ENCODE results near the gene HLA-DPA1.

HLA-DPA1 gene

DNA sequence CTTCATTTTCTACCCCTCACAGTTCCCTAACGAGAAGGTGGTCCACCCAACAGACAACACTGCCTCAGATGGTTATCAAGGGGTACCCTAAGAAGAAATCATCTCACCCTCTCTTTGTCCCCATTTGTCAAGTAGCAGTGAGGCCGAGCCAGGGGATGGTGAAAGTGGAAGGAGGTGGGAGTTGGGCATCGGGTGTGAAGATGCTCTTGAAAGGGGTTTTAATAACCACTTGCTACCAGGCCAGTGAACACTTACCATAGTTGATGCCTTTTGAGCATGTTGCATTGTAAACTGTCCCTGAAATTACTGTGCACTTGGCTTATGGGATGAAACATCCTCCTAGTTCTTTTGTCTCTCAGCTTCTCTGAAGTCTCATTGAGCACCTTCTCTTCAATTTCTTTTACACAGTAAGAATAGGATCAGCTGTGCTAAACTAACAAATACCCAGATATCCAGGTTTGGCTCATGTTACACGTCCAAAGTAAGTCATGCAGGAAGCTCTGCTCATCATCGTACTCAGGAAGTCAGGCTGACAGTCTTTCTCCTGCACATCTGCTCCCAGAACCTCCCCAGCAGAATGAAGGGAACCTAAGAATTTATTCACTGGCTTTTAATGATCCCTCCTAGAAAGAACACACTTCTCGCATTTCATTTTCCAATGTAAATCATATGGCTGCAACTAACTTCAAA, 15.6 kb upstream of the HLA-DPA1 start:
- no peak for DNase-seq (ENCODE audit: low read depth, low spot score)

DNA sequence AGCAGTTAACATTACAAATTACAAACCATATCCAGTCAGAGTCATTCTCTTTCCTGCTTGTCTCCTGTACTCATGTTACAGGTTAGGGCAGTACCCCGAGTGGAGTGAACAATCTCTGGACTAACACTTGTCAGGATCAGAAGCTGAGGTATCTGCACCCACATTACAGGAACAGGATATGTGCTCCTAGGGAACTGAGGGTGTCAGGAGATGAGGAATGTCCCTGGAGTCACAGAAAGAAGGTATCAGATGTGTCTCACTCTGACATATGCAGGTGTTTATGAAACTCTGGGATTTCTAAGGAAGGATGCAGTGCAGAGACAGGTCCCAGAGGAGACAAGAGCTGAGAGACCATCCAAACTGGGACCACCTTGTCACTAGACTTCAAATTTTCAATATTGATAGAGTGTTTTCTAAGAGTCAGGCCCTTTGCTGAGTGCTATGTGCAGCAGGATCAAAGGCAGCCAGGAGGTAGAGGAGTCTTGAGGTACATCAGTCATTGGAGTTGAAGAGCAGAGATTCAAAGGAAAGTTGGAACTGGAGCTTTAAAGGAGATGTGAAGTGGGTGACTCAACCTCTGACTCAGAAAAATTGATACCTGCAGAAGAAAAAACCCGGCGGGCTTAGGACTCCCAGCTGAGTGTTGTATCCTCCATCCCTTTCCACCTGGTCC, 14.9 kb upstream of the HLA-DPA1 start:
- DNase-seq (ENCODE audit: low read depth, low spot score) = no peak

DNA sequence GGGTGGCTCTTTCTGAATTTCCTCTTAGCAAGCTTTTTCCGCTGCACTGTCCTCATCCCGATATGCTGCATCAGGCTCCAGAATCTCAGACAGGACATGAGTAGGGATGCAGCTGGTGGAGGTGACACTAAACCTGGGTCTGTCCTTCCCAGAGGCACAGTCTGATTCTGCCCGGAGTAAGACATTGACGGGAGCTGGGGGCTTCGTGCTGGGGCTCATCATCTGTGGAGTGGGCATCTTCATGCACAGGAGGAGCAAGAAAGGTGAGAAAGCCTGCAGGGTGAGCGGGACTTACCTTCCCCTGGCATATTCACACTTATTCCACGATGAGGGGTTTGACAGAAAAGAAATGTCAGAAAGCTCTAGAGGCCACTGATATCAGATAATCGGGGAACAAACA, 12.2 kb upstream of the HLA-DPA1 start:
- DNase-seq (ENCODE audit: low read depth, low spot score) = no peak

DNA sequence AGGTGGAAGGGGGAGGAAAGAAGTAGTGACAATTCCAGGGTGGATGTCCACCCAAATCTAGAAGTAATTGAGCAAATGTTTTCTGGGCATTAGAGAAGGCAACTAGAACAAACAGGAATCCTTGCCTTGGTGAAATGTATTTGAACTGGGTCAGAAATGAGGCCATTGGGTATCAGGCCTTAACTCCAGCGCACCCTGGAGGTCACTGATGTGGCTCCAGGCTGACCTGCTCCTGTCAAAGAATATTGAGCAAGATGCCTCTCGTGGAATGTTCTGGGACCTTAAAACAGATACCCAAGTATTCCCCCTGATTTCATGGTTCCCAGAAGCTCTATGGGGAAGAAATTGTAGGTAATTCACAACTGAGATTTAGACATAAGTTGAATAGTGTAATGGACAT, 9.3 kb upstream of the HLA-DPA1 start:
- DNase-seq (ENCODE audit: low read depth, low spot score) = no peak

DNA sequence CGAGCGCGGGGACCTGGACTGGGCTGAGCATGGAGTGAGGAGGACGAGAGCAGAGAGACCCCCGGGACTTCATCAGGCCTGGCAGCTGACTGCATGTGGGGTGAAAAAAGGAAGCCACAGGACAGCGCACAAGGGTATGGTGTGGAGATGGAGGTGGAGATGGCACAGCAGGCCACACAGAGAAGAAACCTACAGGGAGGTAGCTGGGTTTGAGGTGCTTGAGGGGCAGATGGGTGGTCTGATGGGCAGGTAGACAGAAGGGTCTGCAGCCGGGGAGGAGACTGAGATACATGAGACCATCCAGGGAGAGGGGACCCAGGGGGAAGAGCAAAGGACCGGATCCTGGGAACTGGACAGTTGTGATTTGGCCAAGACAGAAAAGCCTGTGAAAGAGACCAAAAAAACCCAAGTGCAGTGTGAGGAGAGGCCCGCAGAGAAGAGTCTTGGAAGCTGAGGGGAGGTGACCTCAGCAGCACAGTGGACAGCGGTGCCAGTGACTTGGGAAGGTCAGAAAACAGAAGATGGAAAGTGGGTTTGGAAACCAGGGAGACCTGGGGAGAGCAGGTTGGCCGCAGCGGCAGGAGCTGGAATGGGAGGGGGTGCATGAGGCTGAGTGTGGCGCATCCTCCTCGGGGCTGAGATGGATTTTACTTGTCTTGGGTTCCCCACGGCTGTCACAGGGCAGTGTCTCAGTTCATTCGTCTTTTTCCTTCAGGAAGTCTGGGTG, 7.8 kb upstream of the HLA-DPA1 start:
- DNase-seq (ENCODE audit: low read depth, low spot score) = no peak

DNA sequence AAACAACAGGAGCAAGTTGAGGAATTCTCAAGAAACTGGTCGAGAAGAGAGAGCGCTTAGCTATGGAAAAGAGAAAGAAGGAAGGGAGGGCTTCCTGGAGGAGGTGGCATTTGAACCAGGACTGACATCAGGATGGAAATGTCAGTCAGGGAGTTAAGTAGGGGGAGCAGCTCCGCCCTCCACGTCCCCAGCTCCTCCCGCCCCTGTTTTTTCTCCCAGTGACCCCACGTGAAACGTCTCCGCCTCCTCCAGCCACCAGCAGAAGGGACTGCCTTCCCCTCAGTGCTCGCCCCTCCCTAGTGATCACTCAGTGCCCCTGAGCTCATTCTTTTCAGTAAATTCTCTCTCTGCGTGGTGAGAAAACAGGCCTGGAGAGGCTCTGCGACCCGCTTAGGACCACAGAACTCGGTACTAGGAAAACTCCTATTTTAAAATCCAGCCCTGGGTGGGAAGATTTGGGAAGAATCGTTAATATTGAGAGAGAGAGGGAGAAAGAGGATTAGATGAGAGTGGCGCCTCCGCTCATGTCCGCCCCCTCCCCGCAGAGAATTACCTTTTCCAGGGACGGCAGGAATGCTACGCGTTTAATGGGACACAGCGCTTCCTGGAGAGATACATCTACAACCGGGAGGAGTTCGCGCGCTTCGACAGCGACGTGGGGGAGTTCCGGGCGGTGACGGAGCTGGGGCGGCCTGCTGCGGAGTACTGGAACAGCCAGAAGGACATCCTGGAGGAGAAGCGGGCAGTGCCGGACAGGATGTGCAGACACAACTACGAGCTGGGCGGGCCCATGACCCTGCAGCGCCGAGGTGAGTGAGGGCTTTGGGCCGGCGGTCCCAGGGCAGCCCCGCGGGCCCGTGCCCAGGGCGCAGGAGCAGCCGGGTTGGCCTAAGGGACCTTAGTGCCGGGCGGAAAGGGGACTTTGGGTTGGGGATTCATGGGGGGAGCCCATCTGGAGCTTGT, 7.0 kb upstream of the HLA-DPA1 start:
- no peak for DNase-seq (ENCODE audit: low read depth, low spot score)

DNA sequence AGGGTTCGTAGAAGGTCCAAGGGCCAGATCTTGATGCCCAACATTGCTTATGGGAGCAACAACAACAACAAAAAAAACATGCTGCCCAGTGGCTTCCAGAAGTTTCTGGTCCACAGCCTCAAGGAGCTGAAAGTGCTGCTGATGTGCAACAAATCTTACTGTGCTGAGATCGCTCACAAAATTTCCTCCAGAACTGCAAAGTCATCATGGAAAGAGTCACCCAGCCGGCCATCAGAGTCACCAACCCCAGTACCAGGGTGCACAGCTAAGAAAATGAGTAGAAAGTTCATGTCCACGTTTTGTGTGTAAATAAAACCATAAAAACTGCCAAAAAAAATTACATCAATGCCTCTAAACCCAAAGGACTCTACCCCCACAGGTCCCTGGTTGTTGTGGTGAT, 6.1 kb upstream of the HLA-DPA1 start:
- DNase-seq (ENCODE audit: low read depth, low spot score) = no peak

DNA sequence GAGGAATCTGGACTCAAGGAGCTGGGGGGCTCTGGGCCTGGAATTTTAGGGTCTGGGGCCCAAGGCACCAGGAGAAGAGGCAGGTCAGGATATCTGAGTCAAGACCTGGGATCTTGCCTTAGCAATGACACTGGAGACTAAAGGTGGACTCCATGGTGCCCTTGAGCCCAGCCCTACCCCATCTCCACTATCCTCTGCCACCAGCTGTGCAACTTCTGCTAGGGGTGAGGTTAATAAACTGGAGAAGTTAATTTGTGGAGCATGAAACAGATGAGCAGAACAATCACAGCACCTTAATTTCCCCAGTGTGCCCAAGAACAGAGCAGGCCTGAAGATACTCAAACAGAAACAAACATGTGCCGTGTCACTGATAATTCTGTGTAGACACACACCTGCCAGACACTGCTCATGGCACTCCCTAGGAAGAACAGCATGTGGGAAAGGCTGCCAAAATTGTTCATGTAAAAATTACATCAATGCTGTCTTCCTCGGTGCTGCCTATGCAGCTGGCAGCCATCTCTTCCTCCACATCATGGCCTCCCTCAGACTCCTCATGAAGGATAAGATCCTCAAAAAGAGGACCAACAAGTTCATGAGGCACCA, 5.6 kb upstream of the HLA-DPA1 start:
- DNase-seq (ENCODE audit: low read depth, low spot score) = no peak

DNA sequence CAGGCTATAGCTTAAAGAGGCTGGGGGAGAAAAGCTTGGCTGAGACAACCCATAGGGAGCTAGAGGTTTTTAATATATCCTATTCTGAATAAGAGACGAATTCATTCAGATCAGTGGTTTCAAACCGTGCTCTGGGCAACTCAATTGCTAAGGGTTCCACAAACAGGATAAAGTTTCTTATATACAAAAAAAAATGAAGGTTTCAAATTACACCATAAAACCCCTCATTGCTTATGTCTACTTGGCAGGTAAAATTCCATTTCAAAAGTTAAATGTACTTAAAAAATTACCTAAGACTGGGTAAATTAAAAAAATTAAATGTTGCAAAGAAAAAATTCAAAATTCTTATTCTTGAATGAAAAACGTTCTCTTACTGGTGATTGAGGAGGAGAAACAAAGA, 5.0 kb upstream of the HLA-DPA1 start:
- no peak for DNase-seq (ENCODE audit: low read depth, low spot score)

DNA sequence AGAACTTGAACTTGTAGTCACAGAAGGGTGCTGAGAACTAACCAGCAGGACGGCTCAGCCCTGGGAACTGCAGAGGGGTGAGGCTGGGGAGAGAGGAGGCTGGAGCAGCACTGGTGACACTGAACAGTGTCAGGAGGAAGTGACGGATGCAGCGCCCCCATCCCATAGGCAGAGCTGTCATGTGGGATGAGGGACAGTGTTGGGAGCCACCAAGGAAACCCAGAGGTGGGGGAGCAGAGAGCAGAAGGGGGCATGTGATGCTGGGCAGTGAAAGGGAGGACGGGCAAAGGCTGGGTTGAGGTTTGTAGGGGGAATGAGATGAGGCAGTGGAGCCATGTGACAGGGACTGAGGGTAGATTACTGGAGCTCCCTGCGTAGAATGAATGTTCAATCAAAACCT, 4.5 kb upstream of the HLA-DPA1 start:
- DNase-seq (ENCODE audit: low read depth, low spot score) = no peak

DNA sequence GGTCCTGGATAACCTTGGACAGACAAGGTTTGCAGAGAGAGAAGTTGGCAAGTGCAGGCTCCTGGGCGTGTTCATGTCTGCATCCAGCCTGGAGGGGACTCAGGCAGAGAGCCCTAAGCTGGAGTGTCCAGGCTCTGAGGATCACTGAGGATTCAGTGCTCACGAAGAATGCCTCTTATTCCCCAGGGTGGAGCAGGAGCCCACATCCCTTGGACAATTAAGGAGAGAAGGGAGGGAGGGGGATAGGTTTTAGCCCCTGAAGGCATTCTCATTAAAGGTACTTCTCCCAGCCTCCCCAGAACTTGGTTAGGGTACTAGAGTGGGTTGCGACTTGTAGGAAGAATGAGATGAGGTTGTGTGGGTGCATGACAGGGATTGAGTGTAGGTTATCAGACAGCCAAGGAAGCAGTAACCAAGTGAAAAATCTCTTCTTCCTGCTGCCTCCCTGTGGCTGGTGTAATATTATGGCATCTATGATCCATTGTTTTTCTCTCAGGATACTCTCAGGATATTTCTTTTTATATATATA, 3.0 kb upstream of the HLA-DPA1 start:
- no peak for DNase-seq (ENCODE audit: low read depth, low spot score)

DNA sequence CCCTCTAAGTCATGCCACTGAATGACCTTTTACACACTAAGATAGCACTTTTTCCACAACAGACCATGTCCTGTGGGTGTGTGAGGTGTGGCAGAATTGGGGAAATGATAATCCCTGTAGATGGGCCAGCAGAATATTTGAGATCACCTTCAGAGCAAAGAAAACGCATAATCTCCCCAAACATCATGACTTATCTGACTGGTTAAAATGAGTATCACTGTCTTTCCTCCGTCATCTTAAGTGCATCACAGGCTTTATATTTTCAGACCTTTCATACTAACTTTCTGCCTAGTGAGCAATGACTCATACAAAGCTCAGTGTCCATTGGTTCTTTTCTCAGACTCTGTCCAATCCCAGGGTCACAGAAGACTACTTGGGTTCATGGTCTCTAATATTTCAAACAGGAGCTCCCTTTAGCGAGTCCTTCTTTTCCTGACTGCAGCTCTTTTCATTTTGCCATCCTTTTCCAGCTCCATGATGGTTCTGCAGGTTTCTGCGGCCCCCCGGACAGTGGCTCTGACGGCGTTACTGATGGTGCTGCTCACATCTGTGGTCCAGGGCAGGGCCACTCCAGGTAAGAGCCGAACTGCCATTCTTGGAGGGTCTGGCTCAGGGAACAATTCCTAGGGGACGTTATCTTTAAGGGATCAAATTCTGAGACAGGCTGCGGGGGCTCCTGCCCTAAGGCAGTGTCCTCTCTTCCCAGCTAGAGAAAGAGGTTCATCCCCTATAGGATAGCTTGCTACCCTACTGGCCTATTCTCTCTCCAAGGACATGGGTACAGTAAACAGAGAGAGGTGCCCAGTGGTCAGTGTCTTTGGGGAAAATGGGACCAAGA, 2.3 kb upstream of the HLA-DPA1 start, which contains the start of gene HLA-DPB1:
HLA-DPB1 (plus strand) TSS at position 423 of the 838 bp plus-strand sequence; CDS start at position 475, 52 bp downstream.
- DNase-seq (ENCODE audit: low read depth, low spot score) = no peak

DNA sequence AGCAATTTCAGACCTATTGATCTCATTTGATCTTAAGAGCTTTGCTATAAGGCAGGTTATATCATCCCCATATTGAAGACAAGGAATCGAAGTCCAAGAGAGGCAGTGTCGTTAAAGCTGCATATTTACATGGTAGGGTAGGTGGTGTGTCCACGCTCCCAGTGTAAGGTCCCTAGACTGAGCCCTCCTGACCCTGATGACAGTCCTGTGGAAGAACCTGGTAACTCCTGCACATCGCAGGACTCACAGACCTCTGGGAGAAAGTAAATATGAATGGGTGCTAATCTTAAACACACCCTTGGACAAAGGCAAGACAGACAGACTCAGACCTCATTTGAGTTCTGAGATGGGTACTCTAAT, 1.7 kb upstream of the HLA-DPA1 start:
- no peak for DNase-seq (ENCODE audit: low read depth, low spot score)

DNA sequence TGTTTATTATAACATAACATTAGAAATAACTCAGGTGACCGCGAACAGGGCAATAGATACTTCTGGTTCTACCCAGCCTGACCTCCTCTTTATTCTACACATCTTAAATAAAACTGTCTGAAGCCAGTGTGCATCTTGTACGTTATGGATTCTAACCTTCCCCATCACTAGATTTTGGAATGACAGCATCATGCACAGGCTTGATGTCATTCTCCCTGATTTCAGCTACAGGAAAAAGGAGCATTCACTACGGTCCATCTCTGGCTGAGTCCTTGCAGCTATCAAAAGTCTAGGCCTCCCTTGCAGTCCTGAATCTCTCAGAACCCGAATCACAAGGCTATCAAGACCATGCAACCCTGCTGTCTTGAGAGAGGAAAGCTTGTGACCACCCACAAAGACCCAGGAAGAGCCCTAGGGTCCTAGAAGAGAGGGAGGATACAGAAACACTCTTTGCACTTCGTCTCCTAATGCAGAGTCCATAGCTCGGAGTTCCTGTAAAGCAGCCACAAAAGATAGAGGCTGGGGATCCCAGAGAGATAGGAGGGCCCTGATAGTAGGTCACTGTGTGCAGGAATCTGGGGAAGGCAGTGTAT, 845 bp downstream of the HLA-DPA1 start:
- no peak for DNase-seq (ENCODE audit: low read depth, low spot score)

DNA sequence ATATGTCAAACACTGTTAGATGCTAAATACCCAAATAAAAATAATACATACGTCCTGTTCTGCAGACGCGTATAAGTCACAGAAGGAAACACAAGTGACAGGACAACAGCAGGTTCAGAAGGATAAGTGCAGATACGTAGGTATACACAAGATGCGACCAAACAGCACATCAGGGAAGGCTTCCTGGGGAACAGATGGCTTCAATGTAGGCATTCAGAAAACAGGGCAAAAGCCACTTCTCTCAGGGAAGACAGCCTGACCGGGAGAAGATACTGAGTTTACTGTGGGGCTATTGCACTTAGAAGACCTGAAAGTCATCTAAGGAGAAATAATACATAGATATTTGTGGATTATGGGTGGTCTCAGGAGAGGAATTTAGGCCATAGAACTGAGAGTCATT, 1.9 kb downstream of the HLA-DPA1 start:
- no peak for DNase-seq (ENCODE audit: low read depth, low spot score)

DNA sequence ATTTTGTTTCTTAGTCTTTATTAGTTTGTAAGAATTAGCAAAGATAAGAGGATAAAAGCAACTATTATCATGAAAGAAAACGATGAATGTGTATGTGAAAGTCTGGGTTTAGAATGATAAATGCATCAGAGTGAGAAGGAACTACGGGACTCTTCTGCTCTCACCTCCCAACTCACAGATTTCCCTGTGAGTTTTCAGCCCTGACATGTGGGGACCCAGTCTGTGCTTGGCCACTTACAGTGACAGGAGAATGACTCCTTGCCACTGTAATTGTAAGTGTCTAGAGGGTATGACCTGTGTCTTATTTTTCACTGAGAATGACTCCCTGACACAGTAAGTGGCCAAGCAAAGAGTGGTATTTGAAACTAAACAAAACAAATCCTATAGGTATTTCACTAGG, 2.5 kb downstream of the HLA-DPA1 start:
- no peak for DNase-seq (ENCODE audit: low read depth, low spot score)

DNA sequence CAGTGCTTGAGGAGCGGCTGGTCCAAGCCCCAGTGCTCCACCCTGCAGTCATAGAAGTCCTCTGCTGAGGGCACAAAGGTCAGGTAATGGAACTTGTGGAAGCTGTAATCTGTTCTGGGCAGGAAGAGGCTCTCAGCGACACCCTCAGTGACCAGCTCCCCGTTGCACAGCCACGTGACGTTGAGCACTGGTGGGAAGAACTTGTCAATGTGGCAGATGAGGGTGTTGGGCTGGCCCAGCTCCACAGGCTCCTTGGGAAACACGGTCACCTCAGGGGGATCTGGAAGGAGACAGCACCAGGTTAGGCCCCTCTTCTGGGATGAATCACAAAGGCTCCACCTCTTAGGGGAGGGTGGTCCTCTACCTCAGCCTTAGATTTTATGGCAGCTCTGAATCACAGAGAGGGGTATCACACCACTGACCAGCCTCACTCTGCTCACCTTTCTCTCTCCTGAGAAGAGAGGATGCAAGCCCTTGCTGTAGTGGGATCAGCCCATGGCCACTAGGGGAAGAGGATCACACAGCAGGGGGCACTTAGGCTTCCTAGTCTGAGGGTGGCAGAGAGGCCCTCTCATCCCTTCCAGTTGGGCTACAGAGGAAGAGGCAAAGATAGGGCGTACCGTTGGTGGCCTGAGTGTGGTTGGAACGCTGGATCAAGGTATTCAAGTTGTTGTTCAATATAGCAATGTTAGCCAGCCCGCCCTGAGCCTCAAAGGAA, 4.3 kb downstream of the HLA-DPA1 start:
- DNase-seq (ENCODE audit: low read depth, low spot score) = no peak

DNA sequence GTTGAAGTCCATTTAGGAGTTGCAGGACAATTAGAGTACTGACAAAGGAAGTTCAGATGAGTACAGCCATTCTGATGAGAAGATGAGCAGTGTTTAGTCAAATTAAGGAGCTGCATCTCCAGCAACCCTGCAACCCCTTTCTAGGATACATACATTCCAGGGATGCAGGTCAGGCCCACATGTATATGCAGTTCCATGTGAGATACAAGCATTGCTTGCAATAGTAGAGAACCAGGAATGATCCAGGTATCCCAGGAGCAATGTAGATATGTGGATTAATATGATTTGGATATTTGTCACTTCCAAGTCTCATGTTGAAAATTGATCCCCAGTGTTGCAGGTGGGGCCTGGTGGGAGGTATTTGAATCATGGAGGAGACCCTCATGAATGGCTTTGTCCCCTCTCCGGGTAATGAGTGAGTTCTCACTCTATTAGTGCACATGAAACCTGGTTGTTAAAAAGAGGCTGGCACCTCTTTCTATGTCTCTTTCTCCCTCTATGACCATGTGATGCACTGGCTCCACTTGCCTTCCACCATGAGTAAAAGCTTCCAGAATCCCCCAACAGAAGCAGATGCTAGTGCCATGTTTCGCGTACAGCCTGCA, 6.4 kb downstream of the HLA-DPA1 start:
- no peak for DNase-seq (ENCODE audit: low read depth, low spot score)

DNA sequence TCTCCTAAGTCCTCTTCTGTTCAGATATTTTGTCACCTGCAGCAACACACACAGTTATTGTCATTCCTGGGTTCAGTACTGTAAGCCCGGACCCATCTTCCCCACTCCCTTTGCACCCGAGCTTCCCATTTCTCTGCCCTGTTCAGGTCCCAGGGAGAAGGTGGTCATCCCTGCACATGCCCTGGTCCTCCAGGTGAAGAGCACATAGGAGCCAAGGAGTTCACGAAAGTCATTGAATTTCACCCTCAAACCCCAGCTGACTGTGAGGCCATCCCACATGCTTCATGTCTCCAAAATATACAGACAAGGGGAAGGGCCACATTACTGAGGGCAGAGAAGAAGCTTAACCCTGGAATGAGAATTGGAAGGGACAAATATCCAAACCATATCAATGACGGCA, 8.1 kb downstream of the HLA-DPA1 start:
- no peak for DNase-seq (ENCODE audit: low read depth, low spot score)

All from activated naive CD8-positive, alpha-beta T cell treated with anti-CD3 and anti-CD28 coated beads, Interleukin-2, amount 50 U/mL, for 16 hours (primary cell).